C4-2B (cell line): ENCODE results near the gene GLI1.

Source experiments
- ZFX ChIP-seq: fragments of 450-650 bp; IDR thresholded peaks from 2 replicates; pipeline ENCODE4 v1.6.1; 2017
- TF ChIP-seq, protein P1 (sequence below): fragments of 450-650 bp; conservative IDR thresholded peaks from 2 replicates; pipeline ENCODE4 v1.5.1; 2017; ENCODE audit warnings: mild to moderate bottlenecking

DNA sequence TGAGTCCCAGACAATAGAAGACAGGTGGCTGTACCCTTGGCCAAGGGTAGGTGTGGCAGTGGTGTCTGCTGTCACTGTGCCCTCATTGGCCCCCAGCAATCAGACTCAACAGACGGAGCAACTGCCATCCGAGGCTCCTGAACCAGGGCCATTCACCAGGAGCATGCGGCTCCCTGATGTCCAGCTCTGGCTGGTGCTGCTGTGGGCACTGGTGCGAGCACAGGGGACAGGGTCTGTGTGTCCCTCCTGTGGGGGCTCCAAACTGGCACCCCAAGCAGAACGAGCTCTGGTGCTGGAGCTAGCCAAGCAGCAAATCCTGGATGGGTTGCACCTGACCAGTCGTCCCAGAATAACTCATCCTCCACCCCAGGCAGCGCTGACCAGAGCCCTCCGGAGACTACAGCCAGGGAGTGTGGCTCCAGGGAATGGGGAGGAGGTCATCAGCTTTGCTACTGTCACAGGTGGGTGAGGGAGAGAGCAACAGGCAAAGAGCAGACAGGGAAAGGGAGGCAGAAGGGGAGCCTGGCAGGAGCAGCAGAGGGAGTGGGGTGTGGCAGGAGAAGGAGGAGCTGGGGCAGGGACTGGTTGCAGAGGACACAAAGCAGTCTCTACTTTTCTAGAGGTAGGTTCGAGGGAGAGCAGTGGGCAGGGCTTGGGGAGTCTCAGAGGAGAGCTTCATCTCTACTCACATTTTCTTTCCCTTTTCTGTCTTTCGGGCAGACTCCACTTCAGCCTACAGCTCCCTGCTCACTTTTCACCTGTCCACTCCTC, 4.0 kb upstream of the GLI1 start:
- TF ChIP-seq, protein P1, sequence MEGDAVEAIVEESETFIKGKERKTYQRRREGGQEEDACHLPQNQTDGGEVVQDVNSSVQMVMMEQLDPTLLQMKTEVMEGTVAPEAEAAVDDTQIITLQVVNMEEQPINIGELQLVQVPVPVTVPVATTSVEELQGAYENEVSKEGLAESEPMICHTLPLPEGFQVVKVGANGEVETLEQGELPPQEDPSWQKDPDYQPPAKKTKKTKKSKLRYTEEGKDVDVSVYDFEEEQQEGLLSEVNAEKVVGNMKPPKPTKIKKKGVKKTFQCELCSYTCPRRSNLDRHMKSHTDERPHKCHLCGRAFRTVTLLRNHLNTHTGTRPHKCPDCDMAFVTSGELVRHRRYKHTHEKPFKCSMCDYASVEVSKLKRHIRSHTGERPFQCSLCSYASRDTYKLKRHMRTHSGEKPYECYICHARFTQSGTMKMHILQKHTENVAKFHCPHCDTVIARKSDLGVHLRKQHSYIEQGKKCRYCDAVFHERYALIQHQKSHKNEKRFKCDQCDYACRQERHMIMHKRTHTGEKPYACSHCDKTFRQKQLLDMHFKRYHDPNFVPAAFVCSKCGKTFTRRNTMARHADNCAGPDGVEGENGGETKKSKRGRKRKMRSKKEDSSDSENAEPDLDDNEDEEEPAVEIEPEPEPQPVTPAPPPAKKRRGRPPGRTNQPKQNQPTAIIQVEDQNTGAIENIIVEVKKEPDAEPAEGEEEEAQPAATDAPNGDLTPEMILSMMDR, result no peak
- no peak for TF ChIP-seq ZFX
